OCI-LY7 (cell line): ENCODE data around the gene RRH.

ENCODE experiments used
- EZH2phosphoT487 ChIP-seq: fragments of 200-600 bp; sonication (generic); IDR thresholded peaks from 2 replicates; pipeline ENCODE4 v1.6.1; 2018; ENCODE audit warnings: low read depth, borderline replicate concordance, mild to moderate bottlenecking, mixed run types, antibody characterized with exemption, low read length, moderate library complexity, mixed read lengths
- TF ChIP-seq, protein P1 (sequence below): fragments of 200-600 bp; sonication (generic); conservative IDR thresholded peaks from 2 replicates; pipeline ENCODE4 v1.5.1; 2014; ENCODE audit warnings: mild to moderate bottlenecking, antibody characterized with exemption, low read length, moderate library complexity, mixed read lengths

DNA sequence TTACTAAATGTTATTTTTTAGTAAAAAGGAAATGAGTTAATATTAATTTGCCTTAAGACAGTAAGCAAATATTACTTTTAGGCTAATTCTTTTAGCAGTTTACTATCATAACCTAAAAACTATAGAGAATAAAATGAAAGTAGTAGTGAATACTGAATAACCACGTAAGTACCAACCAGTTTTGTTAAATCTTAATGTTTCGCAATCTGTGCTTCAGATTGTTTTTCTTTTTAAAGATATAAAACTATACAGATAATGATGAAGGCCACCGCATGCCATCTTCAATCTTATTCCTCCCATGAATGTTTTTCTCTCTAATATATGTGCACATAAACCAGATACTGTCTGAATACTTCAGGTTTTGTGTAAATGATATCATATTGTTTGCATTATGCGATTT lies 6.0 kb downstream of the RRH start:
- TF ChIP-seq, protein P1, sequence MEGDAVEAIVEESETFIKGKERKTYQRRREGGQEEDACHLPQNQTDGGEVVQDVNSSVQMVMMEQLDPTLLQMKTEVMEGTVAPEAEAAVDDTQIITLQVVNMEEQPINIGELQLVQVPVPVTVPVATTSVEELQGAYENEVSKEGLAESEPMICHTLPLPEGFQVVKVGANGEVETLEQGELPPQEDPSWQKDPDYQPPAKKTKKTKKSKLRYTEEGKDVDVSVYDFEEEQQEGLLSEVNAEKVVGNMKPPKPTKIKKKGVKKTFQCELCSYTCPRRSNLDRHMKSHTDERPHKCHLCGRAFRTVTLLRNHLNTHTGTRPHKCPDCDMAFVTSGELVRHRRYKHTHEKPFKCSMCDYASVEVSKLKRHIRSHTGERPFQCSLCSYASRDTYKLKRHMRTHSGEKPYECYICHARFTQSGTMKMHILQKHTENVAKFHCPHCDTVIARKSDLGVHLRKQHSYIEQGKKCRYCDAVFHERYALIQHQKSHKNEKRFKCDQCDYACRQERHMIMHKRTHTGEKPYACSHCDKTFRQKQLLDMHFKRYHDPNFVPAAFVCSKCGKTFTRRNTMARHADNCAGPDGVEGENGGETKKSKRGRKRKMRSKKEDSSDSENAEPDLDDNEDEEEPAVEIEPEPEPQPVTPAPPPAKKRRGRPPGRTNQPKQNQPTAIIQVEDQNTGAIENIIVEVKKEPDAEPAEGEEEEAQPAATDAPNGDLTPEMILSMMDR: no peak
- TF ChIP-seq EZH2phosphoT487: no peak
